Hair follicular keratinocyte (primary cell): ENCODE measurements around the gene DNAJB2. TPM values are rescaled to one million over a fixed set of nuclear protein-coding genes. Genes with fewer than 3 reads are reported as not detected.

Experiments used
- total RNA-seq: library from RNA; depleted of rRNA; stranded (reverse); fragments of >200 nt; gene quantifications from 2 replicates; pipeline ENCODE4 v1.2.3, GENCODE V29; 2015

Gene DNAJB2
- total RNA-seq = 21.4 and 25.8 TPM in 2 replicates

GRCh38 chr2:219279151-219279915 lies at the start of gene DNAJB2:
DNAJB2 (plus strand) TSS chr2:219279366; CDS start chr2:219279834, 468 bp downstream.

GRCh38 chr2:219245148-219245898 lies 33.8 kb upstream of the DNAJB2 start, which contains the start of the genes GLB1L and STK16:
GLB1L (minus strand) TSS chr2:219245444; CDS start chr2:219243573, 1,871 bp downstream.
STK16 (plus strand) TSS chr2:219245479; CDS start chr2:219246000, 521 bp downstream.

GRCh38 chr2:219252900-219253752 lies 26.0 kb upstream of the DNAJB2 start, which contains the start of gene TUBA4B:
TUBA4B (plus strand) TSS chr2:219253243; CDS start chr2:219253408, 165 bp downstream.

GRCh38 chr2:219253753-219254589 lies 25.2 kb upstream of the DNAJB2 start, which contains the start of gene TUBA4A:
TUBA4A (minus strand) TSS chr2:219253918; CDS start chr2:219253858, 60 bp downstream.

GRCh38 chr2:219309278-219309677 lies 30.1 kb downstream of the DNAJB2 start, which contains the start of gene PTPRN:
PTPRN (minus strand) TSS chr2:219309401; CDS start chr2:219309332, 69 bp downstream.

GRCh38 chr2:219332542-219332941 lies 53.4 kb downstream of the DNAJB2 start, which contains the start of gene RESP18:
RESP18 (minus strand) TSS chr2:219332744.

Other genes with a start within 250 kb of the DNAJB2 start
- not detected in 2 replicates for gene CFAP65, start 237.8 kb upstream of the DNAJB2 start, total RNA-seq
- gene IHH, start 218.4 kb upstream of the DNAJB2 start, total RNA-seq = not detected in 2 replicates
- gene NHEJ1, start 118.6 kb upstream of the DNAJB2 start, total RNA-seq = 7.3 and 12.3 TPM in 2 replicates
- gene SLC23A3, start 109.3 kb upstream of the DNAJB2 start, total RNA-seq = 0.11 and 0.39 TPM in 2 replicates
- gene CNPPD1, start 102.4 kb upstream of the DNAJB2 start, total RNA-seq = 40.1 and 43.7 TPM in 2 replicates
- 44.2 and 46.0 TPM in 2 replicates for gene RETREG2, start 101.1 kb upstream of the DNAJB2 start, total RNA-seq
- 38.2 and 42.1 TPM in 2 replicates for gene ZFAND2B, start 72.6 kb upstream of the DNAJB2 start, total RNA-seq
- gene ABCB6, start 60.4 kb upstream of the DNAJB2 start, total RNA-seq = 9.5 and 15.1 TPM in 2 replicates
- gene ATG9A, start 49.7 kb upstream of the DNAJB2 start, total RNA-seq = 36.9 and 40.2 TPM in 2 replicates
- gene ANKZF1, start 49.6 kb upstream of the DNAJB2 start, total RNA-seq = 23.5 and 27.4 TPM in 2 replicates
- 8.0 and 10.2 TPM in 2 replicates for gene GLB1L, start 33.9 kb upstream of the DNAJB2 start, total RNA-seq
- gene STK16, start 33.9 kb upstream of the DNAJB2 start, total RNA-seq = 13.7 and 38.1 TPM in 2 replicates
- gene TUBA4B, start 26.1 kb upstream of the DNAJB2 start, total RNA-seq = not detected in 2 replicates
- gene TUBA4A, start 25.4 kb upstream of the DNAJB2 start, total RNA-seq = 253 and 330 TPM in 2 replicates
- 0.08 TPM in 1 of 2 replicates, not detected in the other for gene PTPRN, start 30.0 kb downstream of the DNAJB2 start, total RNA-seq
- gene RESP18, start 53.4 kb downstream of the DNAJB2 start, total RNA-seq = not detected in 2 replicates
- 46.6 and 51.1 TPM in 2 replicates for gene DNPEP, start 108.5 kb downstream of the DNAJB2 start, total RNA-seq
- gene DES, start 139.0 kb downstream of the DNAJB2 start, total RNA-seq = not detected in 2 replicates
- 13.8 and 30.5 TPM in 2 replicates for gene SPEG, start 155.5 kb downstream of the DNAJB2 start, total RNA-seq
- 56.1 and 82.3 TPM in 2 replicates for gene GMPPA, start 219.5 kb downstream of the DNAJB2 start, total RNA-seq
- 0.16 TPM in 1 of 2 replicates, not detected in the other for gene ASIC4, start 235.1 kb downstream of the DNAJB2 start, total RNA-seq